SU-DHL-6 (cell line): Measurements from ENCODE around the gene MAPK1IP1L.
A peak's percentile ranks its signal among the peaks of the same experiment; 100 is the strongest.

Experiments
- H2AFZ ChIP-seq: fragments of 200-600 bp; sonication (generic); 2 replicates; pipeline ENCODE4 v1.6.1; 2014; ENCODE audit warnings: low read depth, mild to moderate bottlenecking, moderate library complexity, mixed read lengths, antibody characterized with exemption, low read length; ENCODE audit not compliant: severe bottlenecking
- H3F3A ChIP-seq: fragments of 200-600 bp; shearing (Covaris generic); 2 replicates; pipeline ENCODE4 v1.6.0; 2016; ENCODE audit warnings: antibody characterized with exemption, mild to moderate bottlenecking; ENCODE audit not compliant: insufficient read depth
- H3K27ac ChIP-seq: fragments of 200-600 bp; sonication (generic); 2 replicates; pipeline ENCODE4 v1.5.1; 2016; ENCODE audit warnings: low read depth, mild to moderate bottlenecking, low read length, moderate library complexity, mixed read lengths
- H3K27me3 ChIP-seq: fragments of 200-600 bp; sonication (generic), shearing (Covaris generic); 2 replicates; pipeline ENCODE4 v1.6.0; 2014; ENCODE audit warnings: mild to moderate bottlenecking, low read length
- H3K36me3 ChIP-seq: fragments of 200-600 bp; sonication (generic); 2 replicates; pipeline ENCODE4 v1.6.1; 2014; ENCODE audit warnings: mild to moderate bottlenecking, low read length, mixed read lengths
- H3K4me2 ChIP-seq: fragments of 300-600, 200-600 bp; shearing (Covaris generic), sonication (generic); 2 replicates; pipeline ENCODE4 v1.6.0; 2014; ENCODE audit warnings: low read length, low read depth, mild to moderate bottlenecking; ENCODE audit not compliant: poor library complexity, severe bottlenecking
- H3K4me3 ChIP-seq: fragments of 200-600 bp; sonication (generic); 2 replicates; pipeline ENCODE4 v1.5.1; 2014; ENCODE audit warnings: antibody characterized with exemption, low read length, mild to moderate bottlenecking, mixed read lengths; ENCODE audit not compliant: insufficient read depth, poor library complexity, severe bottlenecking
- H3K79me2 ChIP-seq: fragments of 200-600 bp; sonication (generic); 2 replicates; pipeline ENCODE4 v1.6.1; 2014; ENCODE audit warnings: mild to moderate bottlenecking, low read length, moderate library complexity; ENCODE audit not compliant: insufficient read depth
- H3K9ac ChIP-seq: fragments of 200-600 bp; sonication (generic); 2 replicates; pipeline ENCODE4 v1.7.0; 2014; ENCODE audit warnings: mild to moderate bottlenecking, low read length
- H3K9me2 ChIP-seq: fragments of 200-600 bp; sonication (generic); replicated peaks from 2 replicates; pipeline ENCODE4 v1.6.1; 2014; ENCODE audit warnings: low read length; ENCODE audit not compliant: insufficient read depth
- H3K9me3 ChIP-seq: fragments of 200-600 bp; sonication (generic); 2 replicates; pipeline ENCODE4 v1.6.1; 2014; ENCODE audit warnings: low read length, mixed read lengths; ENCODE audit not compliant: insufficient read depth
- H4K20me1 ChIP-seq: fragments of 200-600 bp; sonication (generic); 2 replicates; pipeline ENCODE4 v1.6.1; 2014; ENCODE audit warnings: low read depth, mild to moderate bottlenecking, antibody characterized with exemption, low read length, moderate library complexity, mixed read lengths
- CTCF ChIP-seq: fragments of 200-600 bp; sonication (generic); IDR thresholded peaks from one replicate; pipeline ENCODE4 v1.5.1; 2017; ENCODE audit warnings: antibody characterized with exemption, mild to moderate bottlenecking, low read length, moderate library complexity; ENCODE audit not compliant: insufficient read depth, poor library complexity, severe bottlenecking
- EZH2phosphoT487 ChIP-seq: fragments of 200-600 bp; sonication (generic), shearing (Covaris generic); conservative IDR thresholded peaks from 2 replicates; pipeline ENCODE4 v1.6.1; 2018; ENCODE audit warnings: mild to moderate bottlenecking, antibody characterized with exemption, low read length, moderate library complexity, mixed read lengths

MAPK1IP1L gene

GRCh38 chr14:55051165-55051422 is 353 bp upstream of the MAPK1IP1L start:
- Histone ChIP-seq H3K9me3 (no peaks in the 10 kb centered on the region), H3K27ac (peak overlapping the region; percentile 90), H3K4me2 (peak overlapping the region; percentile 88), H4K20me1 (peaks cover 34% of the 10 kb centered on the region), H3K27me3 (no peaks in the 10 kb centered on the region), H3K36me3 (peaks cover 20% of the 10 kb centered on the region; the same call in 1 of the 2 replicates), H3K79me2 (peaks cover 45% of the 10 kb centered on the region), H2AFZ (peak overlapping the region; percentile 97), H3K9ac (peak overlapping the region; percentile 99), H3K9me2 (no peaks in the 10 kb centered on the region), H3K4me3 (peak overlapping the region; percentile 61), H3F3A (peaks cover 42% of the 10 kb centered on the region)
- TF ChIP-seq EZH2phosphoT487, result no peak
- TF ChIP-seq CTCF, result no peak

DNA sequence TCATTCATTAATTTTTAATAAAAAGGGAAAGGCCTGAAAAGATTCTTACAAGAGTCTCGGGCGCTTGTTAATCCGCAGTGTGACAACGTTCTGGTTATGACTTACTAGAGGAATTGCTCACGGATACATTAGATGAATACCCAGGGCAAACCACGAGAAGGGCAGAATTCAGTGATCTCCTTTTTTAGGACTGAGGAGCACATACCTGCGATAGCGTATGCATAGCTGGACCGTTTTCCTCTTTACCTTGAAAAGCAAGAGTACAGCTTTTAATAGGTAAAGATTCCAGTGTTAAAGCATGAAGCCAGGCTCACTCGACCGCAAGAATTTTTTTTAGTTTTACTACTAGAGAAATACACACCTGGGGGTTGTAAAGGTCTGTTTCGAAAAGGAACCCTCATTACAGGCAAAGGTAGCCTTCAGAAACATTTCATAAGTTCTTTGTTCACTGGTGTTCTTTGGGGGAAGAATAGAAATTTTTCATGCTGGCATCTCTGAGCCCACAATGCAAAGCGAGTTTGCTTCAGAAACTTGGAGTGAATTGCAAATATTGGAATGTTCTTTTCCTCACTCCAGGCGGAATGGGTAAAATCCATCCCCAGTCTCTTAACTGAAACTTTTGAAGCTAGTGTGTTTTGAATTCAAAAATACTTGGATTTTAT is 953 bp downstream of the MAPK1IP1L start:
- Histone ChIP-seq H2AFZ (no peak overlapping the region), H3F3A (peaks cover 29% of the 10 kb centered on the region), H3K4me2 (peak overlapping the region; percentile 89), H3K27ac (peak overlapping the region; percentile 90), H3K9me3 (no peaks in the 10 kb centered on the region), H3K27me3 (no peaks in the 10 kb centered on the region), H3K36me3 (peaks cover 21% of the 10 kb centered on the region; the same call in 1 of the 2 replicates), H4K20me1 (peaks cover 42% of the 10 kb centered on the region), H3K79me2 (peaks cover 58% of the 10 kb centered on the region), H3K9ac (peak overlapping the region; percentile 99), H3K9me2 (no peaks in the 10 kb centered on the region), H3K4me3 (peak overlapping the region; percentile 92)
- TF ChIP-seq EZH2phosphoT487 (no peak), CTCF (no peak)

DNA sequence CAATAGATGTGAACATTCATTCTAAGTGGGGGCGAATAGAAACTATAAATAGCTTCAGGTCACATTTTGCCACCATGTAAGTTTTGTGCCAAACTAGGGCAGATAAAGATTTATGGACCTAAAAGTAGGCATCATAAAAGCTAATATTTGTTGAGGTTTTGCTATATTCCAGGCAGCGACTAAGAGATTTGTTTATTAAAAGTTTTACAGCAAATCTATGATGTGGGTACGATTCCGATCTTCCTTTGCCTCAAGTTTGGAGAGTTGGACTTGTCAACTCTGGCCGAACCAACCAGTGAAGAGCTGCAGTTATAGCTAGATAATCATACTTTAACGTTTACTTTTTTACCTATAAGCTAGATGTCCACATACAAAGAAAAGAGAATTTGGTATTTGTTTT is 1.6 kb downstream of the MAPK1IP1L start:
- H3K27ac ChIP-seq, result no peak overlapping the region
- peak overlapping the region; percentile 99 for H3K9ac ChIP-seq
- peak overlapping the region; percentile 92 for H3K4me3 ChIP-seq
- H3K9me2 ChIP-seq, result no peaks in the 10 kb centered on the region
- H3K36me3 ChIP-seq, result peaks cover 22% of the 10 kb centered on the region; the same call in 1 of the 2 replicates
- peak overlapping the region; percentile 89 for H3K4me2 ChIP-seq
- H3F3A ChIP-seq, result peaks cover 25% of the 10 kb centered on the region
- H3K79me2 ChIP-seq, result peaks cover 64% of the 10 kb centered on the region
- H3K9me3 ChIP-seq, result no peaks in the 10 kb centered on the region
- peaks cover 45% of the 10 kb centered on the region for H4K20me1 ChIP-seq
- TF ChIP-seq CTCF (no peak), EZH2phosphoT487 (no peak)
- no peak overlapping the region for H2AFZ ChIP-seq
- no peaks in the 10 kb centered on the region for H3K27me3 ChIP-seq
